ENCODE results near the gene CHST7.

CHST7 gene

DNA sequence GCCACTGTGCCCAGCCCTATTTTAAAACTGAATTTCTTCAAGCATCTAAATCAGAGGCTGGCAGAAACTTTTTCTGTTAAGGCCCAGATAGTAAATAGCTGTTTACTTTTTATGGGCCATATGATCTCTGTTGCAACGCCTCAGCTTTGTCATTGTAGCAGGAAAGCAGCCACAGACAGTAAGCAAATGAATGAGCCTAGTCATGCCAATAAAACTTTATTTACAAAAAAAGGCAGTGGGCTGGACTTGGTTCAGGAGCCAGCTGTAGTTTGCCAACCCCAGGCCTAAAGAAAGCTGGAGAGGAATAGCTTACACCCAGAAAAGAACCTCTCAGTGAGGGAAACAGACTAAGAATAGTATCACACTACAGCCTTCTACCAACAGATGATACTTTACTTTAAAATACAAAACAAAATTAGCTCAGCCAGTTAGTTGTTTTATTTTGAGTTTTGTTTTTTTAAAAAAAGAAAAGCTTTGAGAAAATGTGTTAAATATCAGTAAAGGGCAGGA, 25.5 kb downstream of the CHST7 start:
- Histone ChIP-seq H3K4me2 (ENCODE audit: low read length) (no peak overlapping the region), H3K27me3 (ENCODE audit: control insufficient read depth, insufficient read depth, low read length) (no peaks in the 10 kb centered on the region), H3K79me2 (no peaks in the 10 kb centered on the region), H3K36me3 (ENCODE audit: control insufficient read depth, insufficient read depth, low read length) (no peaks in the 10 kb centered on the region), H3K27ac (no peak overlapping the region), H3K9me3 (ENCODE audit: control insufficient read depth, low read length) (no peaks in the 10 kb centered on the region), H3K4me3 (ENCODE audit: low read depth, low read length) (no peak overlapping the region), H2AFZ (no peak overlapping the region), H3K9ac (no peak overlapping the region), H3K4me1 (peaks cover 2% of the 10 kb centered on the region)
- TF ChIP-seq, protein P1, sequence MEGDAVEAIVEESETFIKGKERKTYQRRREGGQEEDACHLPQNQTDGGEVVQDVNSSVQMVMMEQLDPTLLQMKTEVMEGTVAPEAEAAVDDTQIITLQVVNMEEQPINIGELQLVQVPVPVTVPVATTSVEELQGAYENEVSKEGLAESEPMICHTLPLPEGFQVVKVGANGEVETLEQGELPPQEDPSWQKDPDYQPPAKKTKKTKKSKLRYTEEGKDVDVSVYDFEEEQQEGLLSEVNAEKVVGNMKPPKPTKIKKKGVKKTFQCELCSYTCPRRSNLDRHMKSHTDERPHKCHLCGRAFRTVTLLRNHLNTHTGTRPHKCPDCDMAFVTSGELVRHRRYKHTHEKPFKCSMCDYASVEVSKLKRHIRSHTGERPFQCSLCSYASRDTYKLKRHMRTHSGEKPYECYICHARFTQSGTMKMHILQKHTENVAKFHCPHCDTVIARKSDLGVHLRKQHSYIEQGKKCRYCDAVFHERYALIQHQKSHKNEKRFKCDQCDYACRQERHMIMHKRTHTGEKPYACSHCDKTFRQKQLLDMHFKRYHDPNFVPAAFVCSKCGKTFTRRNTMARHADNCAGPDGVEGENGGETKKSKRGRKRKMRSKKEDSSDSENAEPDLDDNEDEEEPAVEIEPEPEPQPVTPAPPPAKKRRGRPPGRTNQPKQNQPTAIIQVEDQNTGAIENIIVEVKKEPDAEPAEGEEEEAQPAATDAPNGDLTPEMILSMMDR (IDR thresholded peaks at IDR 0.05) = no peak

DNA sequence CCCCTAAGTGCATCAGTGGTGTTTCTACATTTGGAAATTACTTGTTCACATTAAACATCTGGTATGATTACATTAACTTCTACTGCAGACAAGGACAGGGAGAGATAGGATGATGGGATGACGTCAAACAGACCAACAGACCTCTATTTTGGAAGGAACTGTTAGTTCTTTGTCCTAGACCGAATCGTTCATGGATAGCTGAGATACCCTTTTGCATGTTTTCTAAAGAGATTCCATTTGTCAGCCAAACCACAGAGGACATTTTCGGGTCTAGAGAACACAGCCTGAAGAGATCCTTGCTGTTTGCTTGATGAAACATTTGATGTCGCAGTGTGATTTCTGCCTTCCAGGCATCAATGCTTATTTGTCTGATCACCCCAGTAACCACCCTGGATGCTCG, 27.7 kb downstream of the CHST7 start:
- Histone ChIP-seq H3K4me3 (ENCODE audit: low read depth, low read length) (no peak overlapping the region), H3K9ac (no peak overlapping the region), H3K9me3 (ENCODE audit: control insufficient read depth, low read length) (no peaks in the 10 kb centered on the region), H3K79me2 (no peaks in the 10 kb centered on the region), H3K27ac (no peak overlapping the region), H3K36me3 (ENCODE audit: control insufficient read depth, insufficient read depth, low read length) (no peaks in the 10 kb centered on the region), H3K27me3 (ENCODE audit: control insufficient read depth, insufficient read depth, low read length) (no peaks in the 10 kb centered on the region), H3K4me1 (peaks cover 2% of the 10 kb centered on the region), H3K4me2 (ENCODE audit: low read length) (no peak overlapping the region), H2AFZ (no peak overlapping the region)
- TF ChIP-seq, protein P1 (IDR thresholded peaks at IDR 0.05) = no peak

DNA sequence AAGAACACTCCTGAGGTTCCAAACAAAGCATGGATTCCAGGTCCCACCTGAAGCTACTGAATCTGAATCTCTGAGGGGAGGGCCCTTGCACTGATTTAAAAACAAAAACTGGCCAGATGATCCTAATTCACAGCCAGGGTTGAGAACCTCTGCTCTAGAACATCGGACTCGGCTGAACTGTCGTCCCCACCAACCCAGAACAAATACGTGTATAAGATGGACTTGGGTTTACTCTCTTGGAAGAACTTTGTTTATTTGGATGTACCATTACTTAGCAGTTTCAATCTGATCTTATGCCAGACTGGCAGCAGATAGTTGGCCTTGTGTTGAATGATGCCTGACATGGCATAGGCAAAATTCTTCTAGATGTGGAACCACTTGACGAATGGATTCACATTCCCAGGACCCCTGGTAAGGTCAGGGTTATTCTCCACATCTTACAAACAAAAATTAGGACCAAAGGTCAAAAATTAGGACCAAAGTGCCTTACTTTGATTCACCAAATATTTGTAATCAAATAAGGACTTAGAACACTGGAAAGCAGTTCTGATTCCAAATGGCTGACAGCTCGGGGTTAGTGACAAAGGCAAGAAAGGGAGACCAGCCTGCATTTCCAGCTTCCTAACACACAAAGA, 29.0 kb downstream of the CHST7 start:
- no peaks in the 10 kb centered on the region for H3K9me3 ChIP-seq (ENCODE audit: control insufficient read depth, low read length)
- H3K36me3 ChIP-seq (ENCODE audit: control insufficient read depth, insufficient read depth, low read length) = no peaks in the 10 kb centered on the region
- no peaks in the 10 kb centered on the region for H3K27me3 ChIP-seq (ENCODE audit: control insufficient read depth, insufficient read depth, low read length)
- no peak overlapping the region for H3K9ac ChIP-seq
- H3K4me1 ChIP-seq = peaks cover 2% of the 10 kb centered on the region
- no peak overlapping the region for H3K4me2 ChIP-seq (ENCODE audit: low read length)
- no peak overlapping the region for H3K4me3 ChIP-seq (ENCODE audit: low read depth, low read length)
- H2AFZ ChIP-seq = no peak overlapping the region
- H3K79me2 ChIP-seq = no peaks in the 10 kb centered on the region
- H3K27ac ChIP-seq = no peak overlapping the region
- TF ChIP-seq, protein P1 (IDR thresholded peaks at IDR 0.05) = no peak

DNA sequence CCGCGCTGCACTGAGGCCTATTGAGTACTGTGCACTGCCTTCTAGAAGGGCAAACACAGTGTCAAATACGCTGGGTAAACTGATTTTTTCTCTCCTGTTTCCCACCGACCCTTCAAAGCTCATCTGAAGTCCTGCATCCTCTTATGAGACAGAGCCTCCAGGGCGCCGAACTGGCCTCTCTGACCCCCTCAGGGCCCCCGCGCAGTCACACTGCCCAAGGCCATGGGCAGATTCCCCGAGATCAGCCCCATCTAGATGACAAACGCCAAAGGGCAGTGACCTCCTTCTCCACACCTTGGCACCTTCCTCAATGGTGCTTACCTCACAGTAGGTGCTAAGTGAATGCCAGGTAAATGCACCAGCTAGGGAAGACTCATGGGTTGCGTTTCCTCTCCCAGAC, 34.4 kb downstream of the CHST7 start:
- H3K4me2 ChIP-seq (ENCODE audit: low read length) = no peak overlapping the region

More for the DNA sequence above, 34.4 kb downstream of the CHST7 start:
- TF ChIP-seq, protein P1 (IDR thresholded peaks at IDR 0.05) = no peak
- no peaks in the 10 kb centered on the region for H3K27me3 ChIP-seq (ENCODE audit: control insufficient read depth, insufficient read depth, low read length)
- H3K36me3 ChIP-seq (ENCODE audit: control insufficient read depth, insufficient read depth, low read length) = no peaks in the 10 kb centered on the region
- H3K79me2 ChIP-seq = no peaks in the 10 kb centered on the region
- no peaks in the 10 kb centered on the region for H3K4me1 ChIP-seq
- H2AFZ ChIP-seq = no peak overlapping the region
- no peak overlapping the region for H3K9ac ChIP-seq
- no peak overlapping the region for H3K4me3 ChIP-seq (ENCODE audit: low read depth, low read length)
- H3K9me3 ChIP-seq (ENCODE audit: control insufficient read depth, low read length) = no peaks in the 10 kb centered on the region
- H3K27ac ChIP-seq = no peak overlapping the region
